ENCODE measurements around the gene TGM3. TPM values are rescaled to one million over a fixed set of nuclear protein-coding genes. Genes with fewer than 3 reads are reported as not detected.
A peak's percentile ranks its signal among the peaks of the same experiment; 100 is the strongest.

The TGM3 gene
- polyA plus RNA-seq, 12 donors = 0.07 to 0.80 (median 0.21) TPM; not detected in 2

- no peak for DNase-seq
Measured at GRCh38 chr20:2283706-2284423, 11.9 kb upstream of the TGM3 start.

- DNase-seq = no peak
Measured at GRCh38 chr20:2285193-2285592, 10.6 kb upstream of the TGM3 start.

- DNase-seq = no peak
Measured at GRCh38 chr20:2285613-2286012, 10.2 kb upstream of the TGM3 start.

GRCh38 chr20:2287504-2287903 is 8.3 kb upstream of the TGM3 start:
- no peak for DNase-seq

- no peak for DNase-seq
Measured at GRCh38 chr20:2289475-2289874, 6.3 kb upstream of the TGM3 start.

- DNase-seq = no peak
Measured at GRCh38 chr20:2290486-2290885, 5.3 kb upstream of the TGM3 start.

GRCh38 chr20:2292416-2293110 is 3.2 kb upstream of the TGM3 start:
- DNase-seq = no peak

- no peak for DNase-seq
Measured at GRCh38 chr20:2293486-2293885, 2.3 kb upstream of the TGM3 start.

- no peak for DNase-seq
Measured at GRCh38 chr20:2293971-2294370, 1.8 kb upstream of the TGM3 start.

- DNase-seq = no peak
Measured at GRCh38 chr20:2295286-2295685, 515 bp upstream of the TGM3 start.

GRCh38 chr20:2296524-2297356 is 939 bp downstream of the TGM3 start:
- DNase-seq = no peak

- no peak for DNase-seq
Measured at GRCh38 chr20:2297357-2297728, 1.5 kb downstream of the TGM3 start.

GRCh38 chr20:2298116-2298515 is 2.3 kb downstream of the TGM3 start:
- no peak for DNase-seq

- DNase-seq = no peak
Measured at GRCh38 chr20:2298701-2299100, 2.9 kb downstream of the TGM3 start.

GRCh38 chr20:2299301-2299700 is 3.5 kb downstream of the TGM3 start:
- no peak for DNase-seq

GRCh38 chr20:2300002-2300401 is 4.2 kb downstream of the TGM3 start:
- DNase-seq = no peak

GRCh38 chr20:2300420-2300819 is 4.6 kb downstream of the TGM3 start:
- DNase-seq = no peak

GRCh38 chr20:2301164-2301622 is 5.4 kb downstream of the TGM3 start:
- DNase-seq = peak; percentile 22

- no peak for DNase-seq
Measured at GRCh38 chr20:2302384-2303060, 6.7 kb downstream of the TGM3 start.

GRCh38 chr20:2303673-2304072 is 7.9 kb downstream of the TGM3 start:
- peak; percentile 48 for DNase-seq

GRCh38 chr20:2304180-2304579 is 8.4 kb downstream of the TGM3 start:
- DNase-seq = no peak

- DNase-seq = no peak
Measured at GRCh38 chr20:2305029-2305428, 9.2 kb downstream of the TGM3 start.

All from muscle of arm (tissue), 12 donors.